Smooth muscle cell of bladder (primary cell): ENCODE data around the gene CACNG5. TPM values are rescaled to one million over a fixed set of nuclear protein-coding genes. Genes with fewer than 3 reads are reported as not detected.

Source experiments
- total RNA-seq: library from RNA; depleted of rRNA; stranded (reverse); fragments of >200 nt; gene quantifications from 2 replicates; pipeline ENCODE4 v1.2.3, GENCODE V29; 2014

Gene CACNG5
- not detected in 2 replicates for total RNA-seq

GRCh38 chr17:66834919-66835454 lies at the start of gene CACNG5:
Gene CACNG5 (plus strand): TSS chr17:66835117. CDS start chr17:66877333, 42,216 bp downstream.

Other genes with a start within 250 kb of the CACNG5 start
- gene CACNG4, start 129.6 kb downstream of the CACNG5 start, total RNA-seq, result not detected in 2 replicates
- not detected in 2 replicates for gene CACNG1, start 209.4 kb downstream of the CACNG5 start, total RNA-seq